RWPE2 (cell line): ENCODE measurements around the gene E4F1.
A peak's percentile ranks its signal among the peaks of the same experiment; 100 is the strongest.

Source experiments
- ATAC-seq: fragments of 200-7000 bp; cut with Tn5 transposase; 3 replicates; pipeline ENCODE4 v1.9.1; 2021; ENCODE audit warnings: low read depth
- DNase-seq: peaks from one replicate; pipeline ENCODE4 v3.0.0-alpha.2; 2020; ENCODE audit warnings: low spot score
- H3K27ac ChIP-seq: fragments of 450-650 bp; 2 replicates; pipeline ENCODE4 v1.5.1; 2017; ENCODE audit warnings: mild to moderate bottlenecking; ENCODE audit not compliant: poor library complexity, severe bottlenecking
- H3K27me3 ChIP-seq: fragments of 250-450 bp; sonication (Bioruptor Pico); 2 replicates; pipeline ENCODE4 v1.5.1; 2021; ENCODE audit warnings: mild to moderate bottlenecking, moderate library complexity; ENCODE audit not compliant: insufficient read depth, poor library complexity, severe bottlenecking
- H3K36me3 ChIP-seq: fragments of 250-450 bp; sonication (Bioruptor Pico); 2 replicates; pipeline ENCODE4 v1.5.1; 2020; ENCODE audit warnings: low read depth, mild to moderate bottlenecking, moderate library complexity
- H3K4me1 ChIP-seq: fragments of 250-450 bp; sonication (Bioruptor Pico); 2 replicates; pipeline ENCODE4 v1.5.1; 2021; ENCODE audit warnings: mild to moderate bottlenecking, moderate library complexity; ENCODE audit not compliant: insufficient read depth, poor library complexity, severe bottlenecking
- H3K4me3 ChIP-seq: fragments of 250-450 bp; sonication (Bioruptor Pico); 2 replicates; pipeline ENCODE4 v1.5.1; 2021; ENCODE audit warnings: mild to moderate bottlenecking, moderate library complexity; ENCODE audit not compliant: severe bottlenecking
- H3K9me3 ChIP-seq: fragments of 250-450 bp; sonication (Bioruptor Pico); 2 replicates; pipeline ENCODE4 v1.5.1; 2021; ENCODE audit warnings: mild to moderate bottlenecking, moderate library complexity; ENCODE audit not compliant: severe bottlenecking
- CTCF ChIP-seq: fragments of 450-650 bp; IDR thresholded peaks from one replicate; pipeline ENCODE4 v1.5.1; 2017; ENCODE audit warnings: mild to moderate bottlenecking, moderate library complexity; ENCODE audit not compliant: poor library complexity, severe bottlenecking

The E4F1 gene

GRCh38 chr16:2229091-2229490 is 5.7 kb downstream of the E4F1 start:
- TF ChIP-seq CTCF: no peak
- DNase-seq: peak; percentile 61
- H3K9me3 ChIP-seq: no peaks in the 10 kb centered on the region
- H3K4me3 ChIP-seq: no peak overlapping the region
- H3K27ac ChIP-seq: no peak overlapping the region
- H3K4me1 ChIP-seq: no peaks in the 10 kb centered on the region
- no peaks in the 10 kb centered on the region for H3K27me3 ChIP-seq
- ATAC-seq: no peak
- peaks cover 19% of the 10 kb centered on the region for H3K36me3 ChIP-seq

GRCh38 chr16:2229632-2230250 is 6.3 kb downstream of the E4F1 start:
- DNase-seq (no peak), ATAC-seq (no peak)
- Histone ChIP-seq H3K36me3 (peaks cover 19% of the 10 kb centered on the region), H3K4me1 (no peaks in the 10 kb centered on the region), H3K9me3 (no peaks in the 10 kb centered on the region), H3K27ac (no peak overlapping the region), H3K4me3 (no peak overlapping the region), H3K27me3 (no peaks in the 10 kb centered on the region)
- no peak for TF ChIP-seq CTCF

GRCh38 chr16:2230376-2230775 is 7.0 kb downstream of the E4F1 start:
- Histone ChIP-seq H3K36me3 (peaks cover 23% of the 10 kb centered on the region), H3K9me3 (no peaks in the 10 kb centered on the region), H3K4me3 (no peak overlapping the region), H3K27me3 (no peaks in the 10 kb centered on the region), H3K27ac (no peak overlapping the region), H3K4me1 (no peaks in the 10 kb centered on the region)
- ATAC-seq (no peak), DNase-seq (peak; percentile 64)
- TF ChIP-seq CTCF: no peak

GRCh38 chr16:2231016-2231931 is 7.9 kb downstream of the E4F1 start:
- Histone ChIP-seq H3K36me3 (peaks cover 27% of the 10 kb centered on the region), H3K9me3 (no peaks in the 10 kb centered on the region), H3K27ac (no peak overlapping the region), H3K27me3 (peaks cover 3% of the 10 kb centered on the region), H3K4me1 (no peaks in the 10 kb centered on the region), H3K4me3 (no peak overlapping the region)
- ATAC-seq (no peak), DNase-seq (peak; percentile 61)
- no peak for TF ChIP-seq CTCF
